ENCODE data around the gene KLHL10.

Gene KLHL10

GRCh38 chr17:41885733-41886132, 48.1 kb downstream of the KLHL10 start:
- peak; percentile 36 for DNase-seq
- in situ Hi-C loops (cut with MboI; ENCODE audit: low pct_unique_long_range_greater_than_20kb, low sequenced_read_pairs): no loop called here

- in situ Hi-C loops (cut with MboI; ENCODE audit: low pct_unique_long_range_greater_than_20kb, low sequenced_read_pairs): no loop called here
- DNase-seq: no peak
Measured at GRCh38 chr17:41888332-41888965, 50.8 kb downstream of the KLHL10 start.

GRCh38 chr17:41891135-41892020, 53.8 kb downstream of the KLHL10 start:
- in situ Hi-C loops (cut with MboI; ENCODE audit: low pct_unique_long_range_greater_than_20kb, low sequenced_read_pairs): no loop called here
- DNase-seq: no peak

- DNase-seq: no peak
- in situ Hi-C loops (cut with MboI; ENCODE audit: low pct_unique_long_range_greater_than_20kb, low sequenced_read_pairs): no loop called here
Measured at GRCh38 chr17:41892021-41892376, 54.4 kb downstream of the KLHL10 start.

- in situ Hi-C loops (cut with MboI; ENCODE audit: low pct_unique_long_range_greater_than_20kb, low sequenced_read_pairs): no loop called here
- DNase-seq: no peak
Measured at GRCh38 chr17:41893384-41893783, 55.8 kb downstream of the KLHL10 start.

GRCh38 chr17:41894791-41895331, 57.2 kb downstream of the KLHL10 start:
- DNase-seq: no peak
- in situ Hi-C loops (cut with MboI; ENCODE audit: low pct_unique_long_range_greater_than_20kb, low sequenced_read_pairs): no loop called here

GRCh38 chr17:41895617-41896016, 58.0 kb downstream of the KLHL10 start:
- DNase-seq: no peak
- in situ Hi-C loops (cut with MboI; ENCODE audit: low pct_unique_long_range_greater_than_20kb, low sequenced_read_pairs): no loop called here

- DNase-seq: no peak
- in situ Hi-C loops (cut with MboI; ENCODE audit: low pct_unique_long_range_greater_than_20kb, low sequenced_read_pairs): no loop called here
Measured at GRCh38 chr17:41896726-41897125, 59.1 kb downstream of the KLHL10 start.

All from KBM-7 (cell line).